WTC11 (cell line): ENCODE results near the gene TMC3. TPM values are rescaled to one million over a fixed set of nuclear protein-coding genes. Genes with fewer than 3 reads are reported as not detected.
A peak's percentile ranks its signal among the peaks of the same experiment; 100 is the strongest.

Source experiments
- ATAC-seq: fragments of 200-7000 bp; cut with Tn5 transposase; 2 replicates; pipeline ENCODE4 v1.10.0; 2021; ENCODE audit warnings: mild to moderate bottlenecking, moderate library complexity
- CTCF ChIA-PET: fragments of 300-600 bp; sonication (Branson Sonifier 250); formaldehyde crosslinking; loops from one replicate; lab custom pipeline; 2021; ENCODE audit warnings: antibody characterized with exemption; lab: Charles Lee
- POLR2A ChIA-PET: fragments of 350-600 bp; sonication (Branson Sonifier 250); formaldehyde crosslinking; loops from one replicate; lab custom pipeline; 2021; ENCODE audit warnings: antibody characterized with exemption; lab: Charles Lee
- DNase-seq: peaks from one replicate; pipeline ENCODE4 v3.0.0; 2021; ENCODE audit warnings: low spot score
- H3K27ac Mint-ChIP-seq: 2 replicates; pipeline ENCODE4 v1.8.0; 2021; ENCODE audit warnings: mixed read lengths
- H3K27me3 Mint-ChIP-seq: 2 replicates; pipeline ENCODE4 v1.8.0; 2021; ENCODE audit warnings: low read depth, mild to moderate bottlenecking, moderate library complexity, mixed read lengths
- H3K36me3 Mint-ChIP-seq: 2 replicates; pipeline ENCODE4 v1.8.0; 2021; ENCODE audit warnings: mixed read lengths
- H3K4me1 Mint-ChIP-seq: 2 replicates; pipeline ENCODE4 v1.8.0; 2022; ENCODE audit warnings: mixed read lengths
- H3K4me3 Mint-ChIP-seq: 2 replicates; pipeline ENCODE4 v1.8.0; 2021; ENCODE audit warnings: mild to moderate bottlenecking, moderate library complexity, mixed read lengths
- H3K9me3 Mint-ChIP-seq: 2 replicates; pipeline ENCODE4 v1.8.0; 2021; ENCODE audit warnings: mixed read lengths
- AR ChIP-seq: fragments of 250-450 bp; sonication (Bioruptor Pico); IDR thresholded peaks from 2 replicates; pipeline ENCODE4 v1.9.0; 2021; ENCODE audit warnings: mild to moderate bottlenecking
- ATF6 ChIP-seq: sonication (generic); formaldehyde crosslinking; IDR thresholded peaks from 2 replicates; pipeline ENCODE4 v1.8.1; 2023; ENCODE audit warnings: mild to moderate bottlenecking, missing genetic modification reagents
- CREM ChIP-seq: sonication (generic); formaldehyde crosslinking; IDR thresholded peaks from 2 replicates; pipeline ENCODE4 v1.8.1; 2022; ENCODE audit warnings: mild to moderate bottlenecking, missing genetic modification reagents, moderate library complexity
- CTCF ChIP-seq: fragments of 200-600 bp; IDR thresholded peaks from 2 replicates; pipeline ENCODE4 v1.8.0; 2022; ENCODE audit warnings: antibody characterized with exemption
- FOXK1 ChIP-seq: sonication (generic); formaldehyde crosslinking; IDR thresholded peaks from 2 replicates; pipeline ENCODE4 v1.8.0; 2022; ENCODE audit warnings: mild to moderate bottlenecking, moderate library complexity, missing genetic modification reagents
- FOXP1 ChIP-seq: sonication (generic); formaldehyde crosslinking; IDR thresholded peaks from 2 replicates; pipeline ENCODE4 v1.8.0; 2022; ENCODE audit warnings: missing genetic modification reagents, mild to moderate bottlenecking, moderate library complexity, borderline replicate concordance
- NR2C2 ChIP-seq: sonication (generic); formaldehyde crosslinking; IDR thresholded peaks from 2 replicates; pipeline ENCODE4 v1.8.0; 2022; ENCODE audit warnings: mild to moderate bottlenecking, missing genetic modification reagents
- OVOL2 ChIP-seq: fragments of 250-450 bp; sonication (Bioruptor Pico); IDR thresholded peaks from 2 replicates; pipeline ENCODE4 v1.9.0; 2021; ENCODE audit warnings: mild to moderate bottlenecking, borderline replicate concordance
- PREB ChIP-seq: sonication (generic); formaldehyde crosslinking; IDR thresholded peaks from 2 replicates; pipeline ENCODE4 v1.8.1; 2022; ENCODE audit warnings: mild to moderate bottlenecking, missing genetic modification reagents, moderate library complexity, borderline replicate concordance
- SOX15 ChIP-seq: fragments of 250-450 bp; sonication (Bioruptor Pico); IDR thresholded peaks from 2 replicates; pipeline ENCODE4 v1.9.0; 2021; ENCODE audit warnings: mild to moderate bottlenecking
- STAT6 ChIP-seq: sonication (generic); formaldehyde crosslinking; conservative IDR thresholded peaks from 2 replicates; pipeline ENCODE4 v1.8.1; 2023; ENCODE audit warnings: mild to moderate bottlenecking, low read depth, missing genetic modification reagents, moderate library complexity
- TEAD4 ChIP-seq: sonication (generic); formaldehyde crosslinking; IDR thresholded peaks from 2 replicates; pipeline ENCODE4 v1.8.0; 2022; ENCODE audit warnings: mild to moderate bottlenecking, missing genetic modification reagents
- ZNF416 ChIP-seq: fragments of 250-450 bp; sonication (Bioruptor Pico); IDR thresholded peaks from 2 replicates; pipeline ENCODE4 v1.9.0; 2021; ENCODE audit warnings: mild to moderate bottlenecking, inconsistent platforms
- ZNF423 ChIP-seq: fragments of 250-450 bp; sonication (Bioruptor Pico); IDR thresholded peaks from 2 replicates; pipeline ENCODE4 v2.1.2; 2022; ENCODE audit warnings: mild to moderate bottlenecking, moderate library complexity
- ZSCAN18 ChIP-seq: fragments of 250-450 bp; sonication (Bioruptor Pico); IDR thresholded peaks from 2 replicates; pipeline ENCODE4 v2.1.2; 2022; ENCODE audit warnings: mild to moderate bottlenecking, moderate library complexity
- total RNA-seq: library from RNA; stranded (reverse); gene quantifications from 3 replicates; pipeline ENCODE4 v1.2.3, GENCODE V29; 2021

TMC3 gene
- total RNA-seq, 1 experiment from 2014 or later = not detected

- TF ChIP-seq ZNF423 (CRISPR knock-in tag) = no peak
- no peak for TF ChIP-seq STAT6
- no peak for TF ChIP-seq TEAD4 (CRISPR knock-in tag)
- TF ChIP-seq, all 79 proteins: peak for 0
Observed at GRCh38 chr15:81385721-81386076, 11.7 kb upstream of the TMC3 start (continued).

GRCh38 chr15:81384891-81385720, 11.1 kb upstream of the TMC3 start:
- peaks cover 9% of the 10 kb centered on the region for H3K36me3 Mint-ChIP-seq
- no peak overlapping the region for H3K27ac Mint-ChIP-seq
- H3K27me3 Mint-ChIP-seq = no peaks in the 10 kb centered on the region
- peaks cover 13% of the 10 kb centered on the region for H3K9me3 Mint-ChIP-seq
- CTCF ChIA-PET = no interaction called here
- DNase-seq (no peak), ATAC-seq (no peak)
- no peak overlapping the region for H3K4me3 Mint-ChIP-seq
- POLR2A ChIA-PET = no interaction called here
- peaks cover 15% of the 10 kb centered on the region for H3K4me1 Mint-ChIP-seq
- TF ChIP-seq ATF6 (CRISPR knock-in tag) = no peak
- TF ChIP-seq FOXP1 = no peak
- no peak for TF ChIP-seq PREB (CRISPR knock-in tag)
- no peak for TF ChIP-seq AR (CRISPR knock-in tag)
- no peak for TF ChIP-seq FOXK1 (CRISPR knock-in tag)
- no peak for TF ChIP-seq ZSCAN18 (CRISPR knock-in tag)

- no peak for DNase-seq
- ATAC-seq = peak; percentile 87
- H3K27ac Mint-ChIP-seq = no peak overlapping the region; the same call in 1 of the 2 replicates
- H3K36me3 Mint-ChIP-seq = peaks cover 9% of the 10 kb centered on the region
- POLR2A ChIA-PET = no interaction called here
- peaks cover 15% of the 10 kb centered on the region for H3K4me1 Mint-ChIP-seq
- CTCF ChIA-PET = interaction anchor here (1.2 to 1.9 kb wide), 4 partner anchors 29 to 727 kb away, joined by 3 to 10 read pairs (median 6); no protein-coding TSS in a partner anchor
- no peak overlapping the region for H3K4me3 Mint-ChIP-seq
- H3K27me3 Mint-ChIP-seq = no peaks in the 10 kb centered on the region
- peaks cover 13% of the 10 kb centered on the region for H3K9me3 Mint-ChIP-seq
- TF ChIP-seq SOX15 (CRISPR knock-in tag) (no peak), PREB (CRISPR knock-in tag) (no peak), CREM (CRISPR knock-in tag) (no peak), ZNF416 (CRISPR knock-in tag) (no peak), NR2C2 (no peak), CTCF (no peak), OVOL2 (no peak), STAT6 (no peak)
Observed at GRCh38 chr15:81381720-81382119, 7.7 kb upstream of the TMC3 start.
